Esophagus squamous epithelium (tissue), 5 donors: Measurements from ENCODE around the gene CIAO3. TPM values are rescaled to one million over a fixed set of nuclear protein-coding genes. Genes with fewer than 3 reads are reported as not detected.

Experiments
- DNase-seq: peaks from one replicate; lab custom pipeline; 2025; lab: John Stamatoyannopoulos, UW
- H3K27ac ChIP-seq, 4 donors: fragments of 200-600 bp; sonication (generic); one replicate each; pipeline ENCODE4 v1.5.1; 2016 to 2019; ENCODE audit warnings: mild to moderate bottlenecking in 1 of 4
- H3K27me3 ChIP-seq, 4 donors: fragments of 200-600 bp; sonication (generic); 1 replicate in 3 of 4; 2 replicates in 1 of 4; pipeline versions ENCODE4 v1.5.1 to v1.6.0; 2017 to 2021; ENCODE audit warnings: antibody characterized with exemption in 1 of 4
- H3K36me3 ChIP-seq, 3 donors: fragments of 200-600 bp; sonication (generic); one replicate each; pipeline ENCODE4 v1.5.1; 2016 to 2019
- H3K4me1 ChIP-seq, 3 donors: fragments of 200-600 bp; sonication (generic); one replicate each; pipeline ENCODE4 v1.5.1; 2017 to 2019
- H3K4me3 ChIP-seq, 4 donors: fragments of 200-600 bp; sonication (generic); 1 replicate in 3 of 4; 2 replicates in 1 of 4; pipeline ENCODE4 v1.5.1; 2016 to 2019; ENCODE audit warnings: mild to moderate bottlenecking in 2 of 4, moderate library complexity in 1 of 4
- H3K9me3 ChIP-seq, 3 donors: fragments of 200-600 bp; sonication (generic); one replicate each; pipeline ENCODE4 v1.5.1; 2016 to 2019
- POLR2A ChIP-seq, 4 donors: fragments of 450-650 bp; IDR thresholded peaks; one replicate each; pipeline ENCODE4 v1.6.1; 2017; ENCODE audit warnings: antibody characterized with exemption in 4 of 4, mild to moderate bottlenecking in 4 of 4, moderate library complexity in 3 of 4
- WGBS, 2 donors: methylation state at CpG; one replicate each; pipeline ENCODE4 v1.1.5; 2018; 5-methylcytosine and 5-hydroxymethylcytosine counted together
- intact Hi-C: fragments of 100-400 bp; cut with DNase I; formaldehyde crosslinking; loops from one replicate; pipeline ENCODE4 v1.15.0; 2022
- total RNA-seq, 4 donors: library from RNA; depleted of rRNA; stranded (reverse); fragments of >200 nt; gene quantifications; one replicate each; pipeline ENCODE4 v1.1.0, GENCODE V29; 2016
- TF ChIP-seq, protein P1 (sequence below), 6 experiments: fragments of 450-650 bp in 4 of 6; fragments of 200-600 bp in 2 of 6; sonication (generic) in 2 of 6; IDR thresholded peaks; one replicate each; pipeline ENCODE4 v1.5.1; 2016 to 2019; ENCODE audit warnings: antibody characterized with exemption in 6 of 6, mild to moderate bottlenecking in 4 of 6, moderate library complexity in 4 of 6
- donor health status: DM: yes; HTN: yes; CAD: no.

CIAO3 gene
- total RNA-seq, 4 donors from 2014 or later = 29.7 to 34.5 (median 33.2) TPM

GRCh38 chr16:684071-684794 lies 56.6 kb downstream of the CIAO3 start, which contains the start of gene JMJD8:
TSS of gene JMJD8 (minus strand) at chr16:684334. CDS start at chr16:684319, 15 bp downstream.
- Histone ChIP-seq H3K36me3 (peaks cover 17 to 53% (median 19%) of the 10 kb centered on the region in 3 donors), H3K4me3 (peak within 1 kb of the TSS; percentile 55 to 88 (median 65)), H3K4me1 (peaks cover 57 to 80% (median 58%) of the 10 kb centered on the region in 3 donors), H3K9me3 (no peaks in the 10 kb centered on the region), H3K27ac (peak within 1 kb of the TSS; percentile 83 to 91 (median 86)), H3K27me3 (no peaks in the 10 kb centered on the region)
- WGBS, 2 donors = 4% methylated on average over 14 of the region's 91 CpGs; no CpG with 5 or more reads in 1 of the 2 donors
- intact Hi-C loops = no loop called here
- TF ChIP-seq POLR2A (IDR thresholded peaks at IDR 0.05) = peak in 1 of 4 donors; percentile 66
- TF ChIP-seq, protein P1, sequence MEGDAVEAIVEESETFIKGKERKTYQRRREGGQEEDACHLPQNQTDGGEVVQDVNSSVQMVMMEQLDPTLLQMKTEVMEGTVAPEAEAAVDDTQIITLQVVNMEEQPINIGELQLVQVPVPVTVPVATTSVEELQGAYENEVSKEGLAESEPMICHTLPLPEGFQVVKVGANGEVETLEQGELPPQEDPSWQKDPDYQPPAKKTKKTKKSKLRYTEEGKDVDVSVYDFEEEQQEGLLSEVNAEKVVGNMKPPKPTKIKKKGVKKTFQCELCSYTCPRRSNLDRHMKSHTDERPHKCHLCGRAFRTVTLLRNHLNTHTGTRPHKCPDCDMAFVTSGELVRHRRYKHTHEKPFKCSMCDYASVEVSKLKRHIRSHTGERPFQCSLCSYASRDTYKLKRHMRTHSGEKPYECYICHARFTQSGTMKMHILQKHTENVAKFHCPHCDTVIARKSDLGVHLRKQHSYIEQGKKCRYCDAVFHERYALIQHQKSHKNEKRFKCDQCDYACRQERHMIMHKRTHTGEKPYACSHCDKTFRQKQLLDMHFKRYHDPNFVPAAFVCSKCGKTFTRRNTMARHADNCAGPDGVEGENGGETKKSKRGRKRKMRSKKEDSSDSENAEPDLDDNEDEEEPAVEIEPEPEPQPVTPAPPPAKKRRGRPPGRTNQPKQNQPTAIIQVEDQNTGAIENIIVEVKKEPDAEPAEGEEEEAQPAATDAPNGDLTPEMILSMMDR (IDR thresholded peaks at IDR 0.05) = no peak
- peak; percentile 71 for DNase-seq

- no peak for TF ChIP-seq POLR2A (IDR thresholded peaks at IDR 0.05)
- TF ChIP-seq, protein P1 (IDR thresholded peaks at IDR 0.05) = no peak
- H3K4me3 ChIP-seq = peak overlapping the region; percentile 55 to 88 (median 65)
- WGBS, 2 donors = 13 to 29% methylated on average over 9 to 10 of the region's 57 CpGs
- peaks cover 52 to 80% (median 57%) of the 10 kb centered on the region in 3 donors for H3K4me1 ChIP-seq
- peaks cover 17 to 53% (median 19%) of the 10 kb centered on the region in 3 donors for H3K36me3 ChIP-seq
- peak overlapping the region; percentile 83 to 91 (median 86) for H3K27ac ChIP-seq
- intact Hi-C loops = no loop called here
- H3K9me3 ChIP-seq = no peaks in the 10 kb centered on the region
- H3K27me3 ChIP-seq = no peaks in the 10 kb centered on the region
- DNase-seq = no peak
Observed at GRCh38 chr16:683396-684070, 57.3 kb downstream of the CIAO3 start.

DNA sequence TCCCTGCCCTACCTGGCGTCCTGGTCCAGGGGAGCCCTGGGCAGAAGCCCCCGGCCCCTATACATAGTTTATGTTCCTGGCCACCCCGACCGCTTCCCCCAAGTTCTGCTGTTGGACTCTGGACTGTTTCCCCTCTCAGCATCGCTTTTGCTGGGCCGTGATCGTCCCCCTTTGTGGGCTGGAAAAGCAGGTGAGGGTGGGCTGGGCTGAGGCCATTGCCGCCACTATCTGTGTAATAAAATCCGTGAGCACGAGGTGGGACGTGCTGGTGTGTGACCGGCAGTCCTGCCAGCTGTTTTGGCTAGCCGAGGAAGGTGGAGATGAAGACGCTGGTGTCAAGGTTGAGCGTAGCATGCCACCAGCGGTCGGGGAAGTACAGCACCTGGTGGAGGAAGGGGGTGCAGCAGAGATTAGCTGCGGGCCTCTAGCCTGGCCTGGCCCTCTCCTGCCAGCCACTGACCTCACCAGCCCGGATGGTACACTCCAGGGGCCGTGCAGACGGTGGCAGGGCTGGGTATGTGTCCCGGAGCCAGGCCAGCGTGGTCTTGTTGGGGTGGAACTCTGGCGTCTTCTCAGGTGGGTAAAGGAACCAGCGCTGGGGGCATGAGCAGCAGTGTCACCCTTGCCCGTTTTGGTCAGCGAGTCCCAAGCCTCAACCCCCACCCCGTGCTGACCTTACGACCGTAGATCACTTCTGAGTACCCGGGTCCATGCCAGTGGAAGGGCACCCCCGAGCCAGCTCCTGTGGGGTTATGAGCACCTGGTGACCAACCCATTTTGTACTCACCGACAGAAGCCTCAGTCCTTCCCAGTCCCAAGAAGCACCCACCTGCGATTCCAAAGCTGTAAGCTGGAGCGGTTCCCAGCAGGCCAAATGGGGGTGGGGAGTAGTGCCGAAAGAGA lies 58.1 kb downstream of the CIAO3 start:
- H3K27ac ChIP-seq = peak overlapping the region in 3 of 4 donors; percentile 83 to 88 (median 85)
- no peaks in the 10 kb centered on the region for H3K9me3 ChIP-seq
- 67 to 76% methylated on average over 7 to 12 of the region's 36 CpGs for WGBS, 2 donors
- peaks cover 17 to 47% (median 19%) of the 10 kb centered on the region in 3 donors for H3K36me3 ChIP-seq
- H3K27me3 ChIP-seq = peaks cover 0 to 6% (median 0%) of the 10 kb centered on the region in 4 donors
- DNase-seq = no peak
- H3K4me1 ChIP-seq = peaks cover 51 to 80% (median 61%) of the 10 kb centered on the region in 3 donors
- H3K4me3 ChIP-seq = peak overlapping the region; percentile 55 to 88 (median 65)
- intact Hi-C loops = no loop called here
- TF ChIP-seq, protein P1 (IDR thresholded peaks at IDR 0.05) = no peak
- TF ChIP-seq POLR2A (IDR thresholded peaks at IDR 0.05) = no peak

DNA sequence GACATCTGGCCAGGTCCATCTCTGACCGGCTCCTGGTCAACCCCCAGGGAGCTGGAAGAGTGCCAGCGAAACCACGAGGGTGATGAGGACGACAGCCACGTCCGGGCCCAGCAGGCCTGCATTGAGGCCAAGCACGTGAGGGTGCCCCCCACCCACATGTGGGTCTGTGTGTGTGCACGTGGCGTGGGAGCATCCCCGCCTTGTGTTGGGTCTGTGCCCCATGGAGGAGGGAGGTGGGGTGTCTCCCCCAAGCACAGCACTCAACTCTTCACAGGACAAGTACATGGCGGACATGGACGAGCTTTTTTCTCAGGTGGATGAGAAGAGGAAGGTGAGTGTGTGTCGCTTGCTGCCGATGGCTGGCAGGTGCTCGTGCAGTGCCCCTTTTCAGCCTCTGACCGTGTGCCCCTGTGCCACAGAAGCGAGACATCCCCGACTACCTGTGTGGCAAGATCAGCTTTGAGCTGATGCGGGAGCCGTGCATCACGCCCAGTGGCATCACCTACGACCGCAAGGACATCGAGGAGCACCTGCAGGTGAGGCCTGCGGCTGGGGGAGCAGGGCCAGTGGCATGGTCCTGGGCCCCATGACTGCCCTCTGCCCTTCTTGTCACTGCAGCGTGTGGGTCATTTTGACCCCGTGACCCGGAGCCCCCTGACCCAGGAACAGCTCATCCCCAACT lies 58.9 kb downstream of the CIAO3 start:
- Histone ChIP-seq H3K27ac (peak overlapping the region in 2 of 4 donors; percentile 22 to 93), H3K36me3 (peaks cover 15 to 38% (median 16%) of the 10 kb centered on the region in 3 donors), H3K27me3 (peaks cover 0 to 15% (median 0%) of the 10 kb centered on the region in 4 donors), H3K9me3 (no peaks in the 10 kb centered on the region), H3K4me1 (peaks cover 54 to 88% (median 67%) of the 10 kb centered on the region in 3 donors), H3K4me3 (peak overlapping the region in 2 of 4 donors; percentile 95 to 98)
- intact Hi-C loops = no loop called here
- TF ChIP-seq, protein P1 (IDR thresholded peaks at IDR 0.05) = no peak
- TF ChIP-seq POLR2A (IDR thresholded peaks at IDR 0.05) = no peak
- WGBS, 2 donors = 50 to 55% methylated on average over 10 to 17 of the region's 28 CpGs
- DNase-seq = no peak
